HEK293 (cell line): ENCODE measurements around the gene KIAA1671.

Experiments used
- GLIS2 ChIP-seq: fragments of 450-650 bp; formaldehyde crosslinking; IDR thresholded peaks from 2 replicates; pipeline ENCODE4 v1.5.1; 2016; ENCODE audit warnings: missing biosample characterization, missing genetic modification characterization
- MZF1 ChIP-seq: fragments of 450-650 bp; formaldehyde crosslinking; IDR thresholded peaks from 2 replicates; pipeline ENCODE4 v1.5.1; 2017; ENCODE audit warnings: missing biosample characterization, missing genetic modification characterization, borderline replicate concordance
- YY1 ChIP-seq: fragments of 450-650 bp; formaldehyde crosslinking; IDR thresholded peaks from 2 replicates; pipeline ENCODE4 v1.5.1; 2018; ENCODE audit warnings: missing biosample characterization, missing genetic modification characterization
- ZBTB7A ChIP-seq: fragments of 450-650 bp; formaldehyde crosslinking; IDR thresholded peaks from 2 replicates; pipeline ENCODE4 v1.5.1; 2016; ENCODE audit warnings: low read depth, missing biosample characterization, missing genetic modification characterization
- ZNF274 ChIP-seq, 2 experiments: fragments of 200-500 bp in 1 of 2; fragments of 450-650 bp in 1 of 2; sonication (Bioruptor generic) in 1 of 2; formaldehyde crosslinking in 1 of 2; IDR thresholded peaks; 2 replicates each; pipeline versions ENCODE4 v1.5.1 to v1.6.1; 2014 to 2016; ENCODE audit warnings: borderline replicate concordance in 1 of 2, inconsistent platforms in 1 of 2, low read length in 1 of 2, missing biosample characterization in 1 of 2, missing genetic modification characterization in 1 of 2
- ZNF501 ChIP-seq: fragments of 450-650 bp; formaldehyde crosslinking; IDR thresholded peaks from 2 replicates; pipeline ENCODE4 v1.5.1; 2016; ENCODE audit warnings: missing biosample characterization, missing genetic modification characterization
- ZNF571 ChIP-seq: fragments of 450-650 bp; formaldehyde crosslinking; IDR thresholded peaks from 2 replicates; pipeline ENCODE4 v1.5.0; 2017; ENCODE audit warnings: missing biosample characterization, missing genetic modification characterization
- ZNF707 ChIP-seq: fragments of 450-650 bp; formaldehyde crosslinking; IDR thresholded peaks from 2 replicates; pipeline ENCODE4 v1.5.1; 2016; ENCODE audit warnings: missing biosample characterization, missing genetic modification characterization
- ZNF768 ChIP-seq: fragments of 450-650 bp; formaldehyde crosslinking; IDR thresholded peaks from 2 replicates; pipeline ENCODE4 v1.5.1; 2018; ENCODE audit warnings: missing biosample characterization, mild to moderate bottlenecking, missing genetic modification characterization
- ZNF776 ChIP-seq: fragments of 450-650 bp; formaldehyde crosslinking; IDR thresholded peaks from 2 replicates; pipeline ENCODE4 v1.5.0; 2017; ENCODE audit warnings: missing biosample characterization, missing genetic modification characterization, borderline replicate concordance
- ZNF785 ChIP-seq: fragments of 450-650 bp; formaldehyde crosslinking; IDR thresholded peaks from 2 replicates; pipeline ENCODE4 v1.5.1; 2016; ENCODE audit warnings: missing biosample characterization, missing genetic modification characterization
- TF ChIP-seq, protein P1 (sequence below): fragments of 450-650 bp; formaldehyde crosslinking; IDR thresholded peaks from 2 replicates; pipeline ENCODE4 v1.5.1; 2016; ENCODE audit warnings: missing biosample characterization, missing genetic modification characterization

DNA sequence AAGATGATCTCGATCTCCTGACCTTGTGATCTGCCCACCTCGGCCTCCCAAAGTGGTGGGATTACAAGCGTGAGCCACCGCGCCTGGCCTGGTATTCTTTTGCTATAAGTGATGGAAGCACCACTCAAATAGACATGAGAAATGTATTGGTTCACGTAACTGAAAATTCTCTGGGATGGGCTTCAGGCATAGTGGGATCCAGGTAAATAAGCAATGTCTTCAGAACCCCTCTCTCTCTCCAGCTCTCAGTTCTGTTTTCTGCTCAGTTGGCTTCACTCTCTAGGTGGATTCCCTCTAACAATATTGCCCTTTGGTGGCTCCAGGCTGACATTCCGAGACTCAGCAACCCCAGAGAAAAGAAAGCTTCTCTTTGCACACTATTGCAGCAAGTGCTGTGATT lies 5.1 kb upstream of the KIAA1671 start:
- no peak for TF ChIP-seq ZNF501 (tag by site-specific recombination)
- TF ChIP-seq, protein P1, sequence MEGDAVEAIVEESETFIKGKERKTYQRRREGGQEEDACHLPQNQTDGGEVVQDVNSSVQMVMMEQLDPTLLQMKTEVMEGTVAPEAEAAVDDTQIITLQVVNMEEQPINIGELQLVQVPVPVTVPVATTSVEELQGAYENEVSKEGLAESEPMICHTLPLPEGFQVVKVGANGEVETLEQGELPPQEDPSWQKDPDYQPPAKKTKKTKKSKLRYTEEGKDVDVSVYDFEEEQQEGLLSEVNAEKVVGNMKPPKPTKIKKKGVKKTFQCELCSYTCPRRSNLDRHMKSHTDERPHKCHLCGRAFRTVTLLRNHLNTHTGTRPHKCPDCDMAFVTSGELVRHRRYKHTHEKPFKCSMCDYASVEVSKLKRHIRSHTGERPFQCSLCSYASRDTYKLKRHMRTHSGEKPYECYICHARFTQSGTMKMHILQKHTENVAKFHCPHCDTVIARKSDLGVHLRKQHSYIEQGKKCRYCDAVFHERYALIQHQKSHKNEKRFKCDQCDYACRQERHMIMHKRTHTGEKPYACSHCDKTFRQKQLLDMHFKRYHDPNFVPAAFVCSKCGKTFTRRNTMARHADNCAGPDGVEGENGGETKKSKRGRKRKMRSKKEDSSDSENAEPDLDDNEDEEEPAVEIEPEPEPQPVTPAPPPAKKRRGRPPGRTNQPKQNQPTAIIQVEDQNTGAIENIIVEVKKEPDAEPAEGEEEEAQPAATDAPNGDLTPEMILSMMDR (tag by site-specific recombination): no peak
- TF ChIP-seq ZNF776 (tag by site-specific recombination): no peak
- no peak for TF ChIP-seq MZF1
- TF ChIP-seq ZBTB7A: no peak
- TF ChIP-seq ZNF274 (IDR thresholded peaks at IDR 0.05; ENCODE audit: low read length): no peak
- no peak for TF ChIP-seq ZNF274 (tag by site-specific recombination; IDR thresholded peaks at IDR 0.05; ENCODE audit: borderline replicate concordance)
- no peak for TF ChIP-seq ZNF707 (tag by site-specific recombination)
- TF ChIP-seq YY1: no peak
- TF ChIP-seq ZNF785 (tag by site-specific recombination): no peak
- no peak for TF ChIP-seq ZNF768 (tag by site-specific recombination)
- no peak for TF ChIP-seq ZNF571 (tag by site-specific recombination)
- no peak for TF ChIP-seq GLIS2 (tag by site-specific recombination)
